Esophagus muscularis mucosa (tissue), 4 donors: Measurements from ENCODE around the gene MSH3. TPM values are rescaled to one million over a fixed set of nuclear protein-coding genes. Genes with fewer than 3 reads are reported as not detected.
"Not testable (repeated sequence)": the region's sequence is repeated elsewhere in the genome, so short reads cannot be mapped to it uniquely, and the experiment has no call there.

Source experiments
- DNase-seq: peaks from one replicate; pipeline ENCODE4 v3.0.0-alpha.2; 2017; ENCODE audit errors: extremely low spot score
- H3K27ac ChIP-seq, 4 donors: fragments of 200-600 bp; sonication (generic); replicated peaks in 1 of 4; 1 replicate in 3 of 4; 2 replicates in 1 of 4; pipeline ENCODE4 v1.5.1; 2016 to 2019; ENCODE audit warnings: mild to moderate bottlenecking in 1 of 4
- H3K27me3 ChIP-seq, 4 donors: fragments of 200-600 bp; sonication (generic); one replicate each; pipeline versions ENCODE4 v1.5.1 to v1.6.0; 2016 to 2019
- H3K36me3 ChIP-seq, 4 donors: fragments of 200-600 bp; sonication (generic); one replicate each; pipeline ENCODE4 v1.5.1; 2016 to 2019
- H3K4me1 ChIP-seq, 4 donors: fragments of 200-600 bp; sonication (generic); one replicate each; pipeline ENCODE4 v1.5.1; 2016 to 2019
- H3K4me3 ChIP-seq, 4 donors: fragments of 200-600 bp; sonication (generic); 1 replicate in 2 of 4; 2 replicates in 2 of 4; pipeline ENCODE4 v1.5.1; 2016 to 2019; ENCODE audit warnings: mild to moderate bottlenecking in 4 of 4, moderate library complexity in 1 of 4
- H3K9me3 ChIP-seq, 4 donors: fragments of 200-600 bp; sonication (generic); 1 replicate in 3 of 4; 2 replicates in 1 of 4; pipeline ENCODE4 v1.5.1; 2016 to 2019
- CTCF ChIP-seq, 3 experiments: fragments of 200-600 bp in 2 of 3; fragments of 450-650 bp in 1 of 3; sonication (generic) in 2 of 3; IDR thresholded peaks; one replicate each; pipeline ENCODE4 v1.5.1; 2017 to 2019; ENCODE audit warnings: antibody characterized with exemption in 3 of 3, mild to moderate bottlenecking in 2 of 3, moderate library complexity in 1 of 3
- EP300 ChIP-seq: sonication (generic); formaldehyde crosslinking; IDR thresholded peaks from one replicate; pipeline ENCODE4 v1.6.1; 2017; ENCODE audit warnings: antibody characterized with exemption
- POLR2A ChIP-seq: fragments of 450-650 bp; IDR thresholded peaks from one replicate; pipeline ENCODE4 v1.6.1; 2017; ENCODE audit warnings: antibody characterized with exemption, moderate library complexity, mild to moderate bottlenecking, low read depth
- POLR2AphosphoS5 ChIP-seq, 2 donors: sonication (generic); formaldehyde crosslinking; IDR thresholded peaks; one replicate each; pipeline ENCODE4 v1.6.1; 2017; ENCODE audit warnings: antibody characterized with exemption in 2 of 2
- WGBS: methylation state at CpG from one replicate; pipeline ENCODE4 v1.1.5; 2018; 5-methylcytosine and 5-hydroxymethylcytosine counted together
- intact Hi-C: fragments of 100-400 bp; cut with DNase I; formaldehyde crosslinking; loops from one replicate; pipeline ENCODE4 v1.15.1; 2023
- total RNA-seq, 4 donors: library from RNA; depleted of rRNA; stranded (reverse); fragments of >200 nt; gene quantifications; one replicate each; pipeline versions ENCODE4 v1.1.0 to v1.2.1, GENCODE V29; 2016

MSH3 gene
- total RNA-seq, 4 donors from 2014 or later, result 7.6 to 11.6 (median 9.3) TPM

GRCh38 chr5:80780024-80780423, 125.6 kb downstream of the MSH3 start:
- Histone ChIP-seq H3K4me1 (no peaks in the 10 kb centered on the region), H3K36me3 (peaks cover 9 to 36% (median 22%) of the 10 kb centered on the region in 4 donors), H3K27ac (no peak overlapping the region), H3K27me3 (no peaks in the 10 kb centered on the region), H3K9me3 (no peaks in the 10 kb centered on the region), H3K4me3 (no peak overlapping the region)
- WGBS, result 100% methylated on average over 2 of the region's 2 CpGs
- DNase-seq, result no peak
- intact Hi-C loops, result no loop called here
- TF ChIP-seq POLR2A (no peak), EP300 (no peak), POLR2AphosphoS5 (IDR thresholded peaks at IDR 0.05) (no peak), CTCF (IDR thresholded peaks at IDR 0.05) (no peak)

- TF ChIP-seq CTCF (IDR thresholded peaks at IDR 0.05), result no peak
- no peak for TF ChIP-seq POLR2AphosphoS5 (IDR thresholded peaks at IDR 0.05)
- no peak for TF ChIP-seq EP300
- no peak for TF ChIP-seq POLR2A
- DNase-seq, result no peak
- Histone ChIP-seq H3K4me1 (no peaks in the 10 kb centered on the region), H3K27me3 (no peaks in the 10 kb centered on the region), H3K36me3 (peaks cover 9 to 36% (median 22%) of the 10 kb centered on the region in 4 donors), H3K4me3 (no peak overlapping the region), H3K27ac (no peak overlapping the region), H3K9me3 (no peaks in the 10 kb centered on the region)
- intact Hi-C loops, result no loop called here
- WGBS, result 97% methylated on average over 8 of the region's 8 CpGs
Measured at GRCh38 chr5:80780761-80781285, 126.4 kb downstream of the MSH3 start.

- no peak overlapping the region for H3K4me3 ChIP-seq
- no peaks in the 10 kb centered on the region for H3K9me3 ChIP-seq
- 73% methylated on average over 1 of the region's 1 CpG for WGBS
- H3K27me3 ChIP-seq, result no peaks in the 10 kb centered on the region
- intact Hi-C loops, result no loop called here
- no peak for TF ChIP-seq POLR2A
- no peak for TF ChIP-seq EP300
- no peak for TF ChIP-seq CTCF (IDR thresholded peaks at IDR 0.05)
- no peak for TF ChIP-seq POLR2AphosphoS5 (IDR thresholded peaks at IDR 0.05)
- H3K4me1 ChIP-seq, result no peaks in the 10 kb centered on the region
- H3K27ac ChIP-seq, result no peak overlapping the region
- no peak for DNase-seq
- peaks cover 9 to 36% (median 22%) of the 10 kb centered on the region in 4 donors for H3K36me3 ChIP-seq
Measured at GRCh38 chr5:80781356-80781755, 126.9 kb downstream of the MSH3 start.

- TF ChIP-seq POLR2AphosphoS5 (IDR thresholded peaks at IDR 0.05), result no peak
- no peak for TF ChIP-seq CTCF (IDR thresholded peaks at IDR 0.05)
- no peak for TF ChIP-seq EP300
- TF ChIP-seq POLR2A, result no peak
- no peak for DNase-seq
- no peaks in the 10 kb centered on the region for H3K4me1 ChIP-seq
- no peak overlapping the region for H3K27ac ChIP-seq
- no peak overlapping the region for H3K4me3 ChIP-seq
- no peaks in the 10 kb centered on the region for H3K27me3 ChIP-seq
- peaks cover 9 to 32% (median 22%) of the 10 kb centered on the region in 4 donors for H3K36me3 ChIP-seq
- no peaks in the 10 kb centered on the region for H3K9me3 ChIP-seq
- intact Hi-C loops, result no loop called here
Measured at GRCh38 chr5:80782626-80783025, 128.2 kb downstream of the MSH3 start.

GRCh38 chr5:80783751-80784150, 129.3 kb downstream of the MSH3 start:
- H3K36me3 ChIP-seq, result peaks cover 9 to 34% (median 22%) of the 10 kb centered on the region in 4 donors
- WGBS, result 93% methylated on average over 8 of the region's 8 CpGs
- H3K4me3 ChIP-seq, DNase-seq, H3K9me3 ChIP-seq, H3K27me3 ChIP-seq, H3K27ac ChIP-seq, intact Hi-C loops, H3K4me1 ChIP-seq: not testable (repeated sequence)
